HG03378 (cell line): ENCODE results near the gene LAMP5.
A peak's percentile ranks its signal among the peaks of the same experiment; 100 is the strongest.

Experiments used
- ATAC-seq: cut with Tn5 transposase; IDR thresholded peaks from one replicate; pipeline ENCODE4 v1.9.1; 2021; ENCODE audit warnings: mild to moderate bottlenecking, moderate library complexity; ENCODE audit not compliant: unreplicated experiment

LAMP5 gene

GRCh38 chr20:9499126-9499899 lies 15.1 kb upstream of the LAMP5 start:
- no peak for ATAC-seq

DNA sequence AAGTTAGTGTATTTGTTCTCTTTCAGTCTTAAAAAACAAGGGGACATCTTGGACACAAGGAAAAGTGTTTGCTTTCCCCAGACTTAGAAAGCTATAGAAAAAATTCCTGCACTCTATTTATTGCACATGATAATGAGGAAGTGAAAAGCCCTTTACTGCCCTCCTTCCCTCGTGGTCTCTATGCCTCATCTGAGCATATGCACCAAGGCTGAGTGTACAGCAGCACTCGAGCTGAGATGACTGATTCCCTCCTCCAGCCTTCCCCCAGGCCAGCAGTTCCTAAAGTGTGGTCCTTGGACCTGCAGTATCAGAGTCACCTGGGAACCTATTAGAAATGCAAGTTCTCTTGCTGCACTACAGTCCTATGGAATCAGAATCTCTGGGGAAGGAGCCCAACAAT lies 14.3 kb upstream of the LAMP5 start:
- ATAC-seq: no peak

DNA sequence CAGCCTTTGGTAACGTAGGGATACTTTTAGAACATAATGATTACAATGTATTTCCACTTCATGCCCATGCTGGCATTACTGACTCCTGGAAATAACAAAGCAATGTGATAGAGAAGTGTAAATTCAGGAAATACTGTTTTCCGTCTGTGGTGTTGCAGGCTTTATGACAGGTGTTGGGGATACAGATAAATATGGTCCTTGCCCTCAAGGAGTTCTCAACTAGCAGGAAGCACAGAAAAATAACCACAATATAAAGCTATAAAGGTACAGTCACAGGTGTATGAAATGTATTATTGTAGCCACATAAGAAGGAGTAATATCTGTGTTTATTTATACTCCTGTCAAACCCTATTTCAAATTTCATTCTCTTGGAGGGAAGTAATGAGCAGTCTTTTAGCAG lies 12.9 kb upstream of the LAMP5 start:
- ATAC-seq: no peak

GRCh38 chr20:9503526-9504245 lies 10.7 kb upstream of the LAMP5 start:
- no peak for ATAC-seq

DNA sequence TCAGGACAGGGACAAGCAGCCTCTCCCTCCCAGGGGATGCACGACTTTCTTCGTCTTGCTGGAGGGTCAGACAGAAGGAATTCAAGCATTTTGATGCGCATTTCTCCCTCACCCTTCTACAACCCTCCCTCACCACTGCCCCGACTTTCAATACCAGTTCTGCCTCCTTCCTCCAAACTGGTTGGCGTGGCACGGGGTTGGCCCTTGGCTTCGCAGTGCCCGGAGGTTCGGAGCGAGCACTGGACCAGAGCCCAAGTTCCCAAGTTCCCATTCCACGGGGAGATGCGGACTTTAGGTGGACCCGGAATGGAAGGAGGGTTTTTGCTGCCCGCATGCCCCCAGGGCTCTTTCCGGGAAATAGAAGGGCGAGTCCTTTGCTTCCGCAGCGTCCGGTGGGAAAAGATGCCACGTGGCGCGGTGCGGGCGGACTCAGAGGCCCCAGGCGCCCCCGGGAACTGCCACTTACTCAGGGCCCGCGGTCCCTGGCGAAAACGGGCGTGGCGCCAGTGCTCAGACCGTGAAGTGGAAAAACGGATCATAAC lies 8.0 kb upstream of the LAMP5 start:
- ATAC-seq: no peak

- no peak for ATAC-seq
These were observed 7.4 kb upstream of the LAMP5 start for GRCh38 chr20:9506964-9507369.

DNA sequence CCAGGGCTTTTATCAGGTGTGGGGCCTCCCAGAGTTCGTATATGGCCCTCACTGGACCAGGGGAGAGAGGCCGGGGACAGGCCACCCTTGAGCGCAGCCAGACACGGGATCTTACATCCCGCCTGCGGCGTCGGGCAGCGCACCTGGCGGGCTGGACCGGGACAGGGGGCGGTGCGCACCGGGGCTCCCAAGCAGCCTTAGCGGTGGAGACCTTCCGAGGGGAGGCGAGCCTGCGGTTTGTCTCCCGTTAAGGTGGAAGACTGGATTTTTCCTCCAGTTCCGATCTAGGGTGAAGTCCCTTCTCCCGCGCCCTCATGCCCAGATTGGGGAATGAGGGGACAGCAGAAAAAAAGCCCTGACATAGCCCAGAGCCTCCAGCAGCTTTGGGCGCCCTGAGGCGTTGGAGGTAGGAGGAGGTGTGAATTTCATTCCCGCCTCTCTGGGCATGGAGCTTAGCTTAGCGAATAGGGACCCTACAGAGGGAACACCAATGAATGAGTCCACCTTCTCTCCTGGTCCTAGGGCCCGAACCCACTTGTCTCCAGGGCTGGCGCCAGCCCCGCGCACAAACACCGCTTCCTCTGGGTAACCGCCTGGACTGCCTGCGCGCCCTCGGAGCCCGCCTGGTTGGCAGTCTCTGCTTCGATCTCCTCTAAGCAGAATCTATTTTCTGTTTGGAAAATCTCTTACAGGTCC lies 6.7 kb upstream of the LAMP5 start:
- ATAC-seq: no peak

DNA sequence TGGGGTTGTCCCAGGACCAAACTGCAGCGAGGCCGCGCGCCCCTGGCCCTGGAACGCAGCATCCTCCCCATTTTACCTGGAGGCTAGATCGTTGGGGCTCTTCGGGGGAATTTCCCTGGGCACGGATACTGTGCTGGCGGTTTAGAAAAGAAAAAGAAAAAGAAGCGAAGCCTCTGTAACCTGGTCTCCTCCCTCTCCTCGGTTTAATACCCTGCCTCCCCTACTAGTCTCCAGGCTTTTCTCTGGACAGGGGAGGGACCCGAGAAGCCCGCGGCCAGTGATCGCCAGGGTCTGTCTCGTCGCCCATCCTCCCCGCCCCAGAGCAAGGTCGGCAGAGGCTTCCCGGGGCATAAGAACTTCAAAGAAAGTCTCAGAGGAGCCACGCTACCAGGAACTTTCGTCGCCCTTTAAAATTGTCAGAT lies 6.1 kb upstream of the LAMP5 start:
- no peak for ATAC-seq

- ATAC-seq: no peak
These were observed 5.7 kb upstream of the LAMP5 start for GRCh38 chr20:9508696-9509178.

DNA sequence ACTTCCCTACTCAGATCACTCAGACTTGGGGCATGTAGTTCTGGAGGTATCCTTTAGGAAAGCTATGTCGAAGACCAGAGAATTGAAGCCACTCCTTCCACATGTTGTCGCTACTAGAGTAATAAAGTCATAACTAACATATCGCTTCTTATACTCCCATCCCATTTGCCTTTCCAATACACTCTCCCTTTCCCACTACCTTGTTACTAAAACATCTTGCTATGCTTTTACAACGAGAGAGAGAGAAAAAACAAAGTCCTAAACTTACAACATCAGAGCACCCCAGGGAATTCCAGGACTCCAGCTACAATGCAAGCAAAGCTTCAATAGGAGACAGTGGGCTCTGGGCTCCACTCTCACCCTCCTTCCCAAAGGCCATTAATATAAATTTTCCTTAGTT lies 5.1 kb upstream of the LAMP5 start:
- ATAC-seq: no peak

GRCh38 chr20:9510911-9511310 lies 3.5 kb upstream of the LAMP5 start:
- peak; percentile 41 for ATAC-seq

GRCh38 chr20:9514072-9514460 lies 324 bp upstream of the LAMP5 start:
- ATAC-seq: no peak

DNA sequence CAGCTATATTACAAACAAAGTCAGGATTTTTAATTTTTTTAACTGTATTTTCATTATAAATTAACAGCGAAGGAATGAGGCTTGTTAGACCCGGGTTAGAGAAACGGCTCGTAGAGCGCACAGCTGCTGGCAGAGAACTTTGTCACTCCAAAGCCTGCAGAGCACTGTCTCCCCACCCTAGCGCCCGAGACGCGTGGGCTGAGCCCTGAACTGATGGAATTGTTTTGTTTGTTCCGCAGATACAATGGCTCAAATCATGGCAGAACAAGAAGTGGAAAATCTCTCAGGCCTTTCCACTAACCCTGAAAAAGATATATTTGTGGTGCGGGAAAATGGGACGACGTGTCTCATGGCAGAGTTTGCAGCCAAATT lies 810 bp downstream of the LAMP5 start:
- no peak for ATAC-seq

GRCh38 chr20:9515741-9516233 lies 1.4 kb downstream of the LAMP5 start:
- no peak for ATAC-seq

DNA sequence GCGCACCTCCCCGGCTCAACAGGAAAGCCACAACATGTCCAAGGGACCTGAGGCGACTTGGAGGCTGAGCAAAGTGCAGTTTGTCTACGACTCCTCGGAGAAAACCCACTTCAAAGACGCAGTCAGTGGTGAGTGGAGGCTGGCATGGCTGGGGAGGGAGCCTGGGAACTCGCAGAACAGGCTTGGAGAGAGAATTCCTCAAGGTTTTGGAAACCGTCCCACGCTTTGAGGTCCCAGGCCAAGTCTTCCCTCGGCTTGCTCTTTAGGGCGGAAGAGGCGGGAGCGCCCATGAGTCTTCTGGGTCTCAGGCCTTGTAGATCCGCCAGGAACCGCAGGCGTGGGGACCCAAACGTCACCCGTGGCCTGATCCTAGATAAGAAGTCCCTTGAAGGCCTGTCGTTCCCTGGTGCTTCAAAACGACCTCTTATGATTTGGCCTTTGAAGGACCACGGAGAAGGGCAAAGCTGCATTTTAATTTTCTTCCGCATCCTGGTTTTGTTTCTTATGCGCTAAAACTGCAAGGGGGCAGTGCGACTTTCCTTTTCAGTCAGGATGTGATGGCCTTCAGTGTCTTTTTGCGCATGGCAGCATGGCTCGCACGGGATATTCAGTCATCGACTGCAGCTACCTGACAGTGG lies 2.0 kb downstream of the LAMP5 start:
- no peak for ATAC-seq

- ATAC-seq: no peak
These were observed 3.1 kb downstream of the LAMP5 start for GRCh38 chr20:9517297-9518162.

DNA sequence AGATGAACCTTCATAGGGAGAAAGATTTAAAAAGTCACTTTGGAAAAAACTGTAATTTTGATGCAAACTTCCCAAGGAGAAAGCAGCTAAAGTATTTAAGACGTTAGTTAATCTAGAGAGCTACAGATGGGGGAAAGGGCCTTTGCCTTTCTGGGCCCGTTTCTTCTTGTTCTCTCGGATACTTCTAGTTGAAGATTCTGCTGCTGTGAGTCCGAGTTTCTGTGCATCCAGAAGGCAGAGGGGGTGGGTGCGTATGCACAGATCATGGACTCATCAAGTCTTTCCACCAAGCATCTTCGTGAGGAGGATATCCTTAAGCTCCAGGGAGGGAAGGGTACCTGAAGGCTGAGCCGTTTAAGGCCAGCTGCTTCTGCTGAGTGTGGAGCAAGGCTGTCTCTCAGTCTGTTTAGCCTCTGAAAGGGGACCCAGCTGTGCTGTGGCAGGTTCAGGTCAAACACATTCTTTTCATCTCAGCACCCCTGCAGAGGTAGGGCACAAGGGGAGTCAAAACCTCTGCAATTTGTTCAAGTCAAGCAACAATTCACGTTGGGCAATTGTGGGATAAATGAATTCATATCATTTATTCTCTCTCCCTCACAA lies 4.3 kb downstream of the LAMP5 start:
- no peak for ATAC-seq

DNA sequence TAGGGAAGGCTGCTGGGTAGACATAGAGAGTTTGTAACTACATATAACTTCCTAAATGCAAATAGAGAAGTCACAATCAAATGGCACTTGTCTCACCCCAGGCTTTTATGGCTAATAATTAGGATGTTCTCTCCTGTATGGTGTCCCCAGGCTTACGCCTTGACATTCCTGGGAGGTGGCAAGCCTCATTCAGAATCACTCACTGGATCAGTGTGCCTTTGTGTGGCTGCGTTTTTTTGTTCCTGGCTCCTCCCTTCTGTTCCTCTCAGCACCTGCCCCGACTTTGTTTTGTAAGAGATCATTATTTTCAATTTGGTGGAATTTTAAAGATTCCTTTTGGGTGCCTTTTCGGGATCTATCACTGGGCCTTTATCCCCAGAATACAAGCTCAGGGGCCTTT lies 5.7 kb downstream of the LAMP5 start:
- no peak for ATAC-seq

- no peak for ATAC-seq
These were observed 9.2 kb downstream of the LAMP5 start for GRCh38 chr20:9523636-9524035.

GRCh38 chr20:9531581-9531980 lies 17.2 kb downstream of the LAMP5 start:
- no peak for ATAC-seq
